ENCODE results near the gene GRID1.

GRID1 gene

GRCh38 chr10:86195521-86196157 lies 171.0 kb downstream of the GRID1 start:
- Mint-ChIP-seq H3K4me3 (no peak overlapping the region), H3K4me1 (no peaks in the 10 kb centered on the region), H3K9me3 (no peaks in the 10 kb centered on the region), H3K27ac (no peak overlapping the region), H3K36me3 (ENCODE audit: low read depth) (no peaks in the 10 kb centered on the region), H3K27me3 (ENCODE audit: low read depth, poor library complexity) (peaks cover 52% of the 10 kb centered on the region)
- no peak for DNase-seq
- TF ChIP-seq CTCF (IDR thresholded peaks at IDR 0.05), result no peak

GRCh38 chr10:86194684-86195083 lies 171.9 kb downstream of the GRID1 start:
- Mint-ChIP-seq H3K9me3 (no peaks in the 10 kb centered on the region), H3K27ac (no peak overlapping the region), H3K4me3 (no peak overlapping the region), H3K4me1 (no peaks in the 10 kb centered on the region), H3K27me3 (ENCODE audit: low read depth, poor library complexity) (peaks cover 44% of the 10 kb centered on the region), H3K36me3 (ENCODE audit: low read depth) (no peaks in the 10 kb centered on the region)
- DNase-seq, result no peak
- TF ChIP-seq CTCF (IDR thresholded peaks at IDR 0.05), result no peak

GRCh38 chr10:86193841-86194240 lies 172.8 kb downstream of the GRID1 start:
- Mint-ChIP-seq H3K4me3 (no peak overlapping the region), H3K9me3 (no peaks in the 10 kb centered on the region), H3K27me3 (ENCODE audit: low read depth, poor library complexity) (peaks cover 48% of the 10 kb centered on the region), H3K27ac (no peak overlapping the region), H3K4me1 (no peaks in the 10 kb centered on the region), H3K36me3 (ENCODE audit: low read depth) (no peaks in the 10 kb centered on the region)
- TF ChIP-seq CTCF (IDR thresholded peaks at IDR 0.05), result no peak
- no peak for DNase-seq

- DNase-seq, result no peak
- H3K4me1 Mint-ChIP-seq, result no peaks in the 10 kb centered on the region
- H3K9me3 Mint-ChIP-seq, result no peaks in the 10 kb centered on the region
- H3K27ac Mint-ChIP-seq, result no peak overlapping the region
- no peak overlapping the region for H3K4me3 Mint-ChIP-seq
- no peaks in the 10 kb centered on the region for H3K36me3 Mint-ChIP-seq (ENCODE audit: low read depth)
- TF ChIP-seq CTCF (IDR thresholded peaks at IDR 0.05), result no peak
- H3K27me3 Mint-ChIP-seq (ENCODE audit: low read depth, poor library complexity), result peaks cover 49% of the 10 kb centered on the region
These were observed 173.9 kb downstream of the GRID1 start for GRCh38 chr10:86192691-86193090.

- H3K36me3 Mint-ChIP-seq (ENCODE audit: low read depth), result no peaks in the 10 kb centered on the region
- no peak overlapping the region for H3K4me3 Mint-ChIP-seq
- H3K4me1 Mint-ChIP-seq, result no peaks in the 10 kb centered on the region
These were observed 174.4 kb downstream of the GRID1 start for GRCh38 chr10:86192147-86192546.

More at GRCh38 chr10:86192147-86192546, 174.4 kb downstream of the GRID1 start:
- no peak for DNase-seq
- Mint-ChIP-seq H3K27ac (no peak overlapping the region), H3K9me3 (no peaks in the 10 kb centered on the region), H3K27me3 (ENCODE audit: low read depth, poor library complexity) (peaks cover 51% of the 10 kb centered on the region)
- no peak for TF ChIP-seq CTCF (IDR thresholded peaks at IDR 0.05)

Measured in nephron progenitor cell (in vitro differentiated cells).